Measurements from ENCODE around the gene ARPC2.

Gene ARPC2

GRCh38 chr2:218217360-218218267 lies 625 bp downstream of the ARPC2 start:
- DNase-seq: no peak

GRCh38 chr2:218218268-218219185 lies 1.5 kb downstream of the ARPC2 start:
- no peak for DNase-seq

GRCh38 chr2:218219934-218220333 lies 2.9 kb downstream of the ARPC2 start:
- no peak for DNase-seq

GRCh38 chr2:218221000-218221399 lies 4.0 kb downstream of the ARPC2 start:
- DNase-seq: no peak

GRCh38 chr2:218223046-218223445 lies 6.1 kb downstream of the ARPC2 start:
- DNase-seq: no peak

- DNase-seq: no peak
Observed at GRCh38 chr2:218224186-218224585, 7.2 kb downstream of the ARPC2 start.

- no peak for DNase-seq
Observed at GRCh38 chr2:218226903-218227302, 9.9 kb downstream of the ARPC2 start.

GRCh38 chr2:218228366-218229090 lies 11.5 kb downstream of the ARPC2 start:
- no peak for DNase-seq

- no peak for DNase-seq
Observed at GRCh38 chr2:218229239-218229638, 12.2 kb downstream of the ARPC2 start.

GRCh38 chr2:218229851-218230250 lies 12.9 kb downstream of the ARPC2 start:
- no peak for DNase-seq

GRCh38 chr2:218230882-218231281 lies 13.9 kb downstream of the ARPC2 start:
- no peak for DNase-seq

- DNase-seq: no peak
Observed at GRCh38 chr2:218233543-218233942, 16.6 kb downstream of the ARPC2 start.

GRCh38 chr2:218234521-218234920 lies 17.5 kb downstream of the ARPC2 start:
- no peak for DNase-seq

GRCh38 chr2:218235017-218235416 lies 18.0 kb downstream of the ARPC2 start:
- no peak for DNase-seq

- no peak for DNase-seq
Observed at GRCh38 chr2:218236829-218237228, 19.8 kb downstream of the ARPC2 start.

GRCh38 chr2:218238887-218239286 lies 21.9 kb downstream of the ARPC2 start:
- DNase-seq: no peak

GRCh38 chr2:218244204-218244603 lies 27.2 kb downstream of the ARPC2 start:
- no peak for DNase-seq

- no peak for DNase-seq
Observed at GRCh38 chr2:218244665-218245064, 27.7 kb downstream of the ARPC2 start.

GRCh38 chr2:218245214-218245613 lies 28.2 kb downstream of the ARPC2 start:
- no peak for DNase-seq

GRCh38 chr2:218249691-218250090 lies 32.7 kb downstream of the ARPC2 start:
- no peak for DNase-seq

- no peak for DNase-seq
Observed at GRCh38 chr2:218252509-218253231, 35.7 kb downstream of the ARPC2 start.

GRCh38 chr2:218253232-218253625 lies 36.2 kb downstream of the ARPC2 start:
- no peak for DNase-seq

All from T1000 (cell line).